Transverse colon (tissue), 4 donors: ENCODE results near the gene TMEM123. TPM values are rescaled to one million over a fixed set of nuclear protein-coding genes. Genes with fewer than 3 reads are reported as not detected.

Experiments used
- DNase-seq: peaks from one replicate; pipeline ENCODE4 v3.0.0-alpha.2; 2019
- H3K27ac ChIP-seq, 4 donors: fragments of 200-600 bp; sonication (generic); 2 replicates each; pipeline ENCODE4 v1.5.1; 2016 to 2018; ENCODE audit warnings: inconsistent platforms in 4 of 4
- H3K27me3 ChIP-seq: fragments of 200-600 bp; sonication (generic); 2 replicates; pipeline ENCODE4 v1.5.1; 2017; ENCODE audit warnings: inconsistent platforms
- H3K36me3 ChIP-seq, 4 donors: fragments of 200-600 bp; sonication (generic); 2 replicates each; pipeline ENCODE4 v1.5.1; 2017 to 2019; ENCODE audit warnings: inconsistent platforms in 4 of 4
- H3K4me1 ChIP-seq, 4 donors: fragments of 200-600 bp; sonication (generic); 2 replicates each; pipeline ENCODE4 v1.5.1; 2017 to 2020; ENCODE audit warnings: inconsistent platforms in 4 of 4
- H3K4me3 ChIP-seq, 4 donors: fragments of 200-600 bp; sonication (generic); 1 replicate in 1 of 4; 2 replicates in 3 of 4; pipeline versions ENCODE4 v1.5.1 to v1.6.1; 2017 to 2019; ENCODE audit warnings: inconsistent platforms in 4 of 4
- H3K9me3 ChIP-seq, 2 donors: fragments of 200-600 bp; sonication (generic); 2 replicates each; pipeline ENCODE4 v1.5.1; 2017 to 2019; ENCODE audit warnings: inconsistent platforms in 2 of 2
- CTCF ChIP-seq, 5 experiments: fragments of 200-600 bp in 3 of 5; fragments of 450-650 bp in 2 of 5; sonication (generic) in 3 of 5; IDR thresholded peaks; 1 replicate in 2 of 5; 2 replicates in 3 of 5; pipeline ENCODE4 v1.5.1; 2016 to 2017; ENCODE audit warnings: antibody characterized with exemption in 5 of 5, inconsistent platforms in 3 of 5, mild to moderate bottlenecking in 2 of 5, moderate library complexity in 1 of 5
- EP300 ChIP-seq: sonication (generic); formaldehyde crosslinking; IDR thresholded peaks from one replicate; pipeline ENCODE4 v1.6.1; 2017; ENCODE audit warnings: antibody characterized with exemption, low read depth
- POLR2A ChIP-seq: fragments of 450-650 bp; IDR thresholded peaks from one replicate; pipeline ENCODE4 v1.6.1; 2016; ENCODE audit warnings: antibody characterized with exemption, mild to moderate bottlenecking, moderate library complexity
- POLR2AphosphoS5 ChIP-seq, 3 donors: sonication (generic); formaldehyde crosslinking; IDR thresholded peaks; one replicate each; pipeline ENCODE4 v1.6.1; 2016; ENCODE audit warnings: antibody characterized with exemption in 3 of 3
- WGBS, 2 donors: methylation state at CpG; one replicate each; pipeline ENCODE4 v1.1.5; 2018; ENCODE audit warnings: low coverage in 1 of 2; 5-methylcytosine and 5-hydroxymethylcytosine counted together
- in situ Hi-C, 4 donors: fragments of 200-750 bp; cut with MboI; loops; one replicate each; pipeline versions ENCODE4 v1.15.0 to v1.15.1; 2017; ENCODE audit warnings: low sequenced_read_pairs in 3 of 4, low pct_ligation_motif_present in 1 of 4, low pct_unique_long_range_greater_than_20kb in 1 of 4
- intact Hi-C: fragments of 100-400 bp; cut with DNase I; formaldehyde crosslinking; loops from one replicate; pipeline ENCODE4 v1.15.1; 2023; ENCODE audit warnings: low total_unique reads
- total RNA-seq, 4 donors: library from RNA; depleted of rRNA; stranded (reverse); fragments of >200 nt; gene quantifications; one replicate each; pipeline ENCODE4 v1.1.0, GENCODE V29; 2016

The TMEM123 gene
- total RNA-seq, 4 donors from 2014 or later, result 55.4 to 137 (median 104) TPM

GRCh38 chr11:102473543-102473942 lies 21.0 kb upstream of the TMEM123 start:
- TF ChIP-seq POLR2AphosphoS5 (IDR thresholded peaks at IDR 0.05), result peak in 2 of 3 donors; percentile 56 to 76
- TF ChIP-seq EP300, result no peak
- peak in 1 of 5 experiments; percentile 7 for TF ChIP-seq CTCF (IDR thresholded peaks at IDR 0.05)
- peak; percentile 36 for TF ChIP-seq POLR2A

GRCh38 chr11:102472127-102472526 lies 19.6 kb upstream of the TMEM123 start:
- intact Hi-C loops, result no loop called here
- no peak overlapping the region for H3K27ac ChIP-seq
- 94 to 96% methylated on average over 3 to 4 of the region's 4 CpGs for WGBS, 2 donors
- TF ChIP-seq POLR2AphosphoS5 (IDR thresholded peaks at IDR 0.05), result no peak
- TF ChIP-seq CTCF (IDR thresholded peaks at IDR 0.05), result no peak
- TF ChIP-seq POLR2A, result no peak
- no peak for TF ChIP-seq EP300
- H3K9me3 ChIP-seq, result no peaks in the 10 kb centered on the region
- H3K4me3 ChIP-seq, result no peak overlapping the region
- H3K27me3 ChIP-seq, result no peaks in the 10 kb centered on the region
- in situ Hi-C loops, result no loop called here
- H3K4me1 ChIP-seq, result peaks cover 36 to 72% (median 52%) of the 10 kb centered on the region in 4 donors
- H3K36me3 ChIP-seq, result no peaks in the 10 kb centered on the region
- DNase-seq, result no peak

More at GRCh38 chr11:102473543-102473942, 21.0 kb upstream of the TMEM123 start:
- peak; percentile 83 for DNase-seq
- 45 to 68% methylated on average over 3 to 5 of the region's 5 CpGs for WGBS, 2 donors
- no peaks in the 10 kb centered on the region for H3K36me3 ChIP-seq
- H3K27me3 ChIP-seq, result no peaks in the 10 kb centered on the region
- H3K27ac ChIP-seq, result peak overlapping the region; percentile 62 to 80 (median 63)
- intact Hi-C loops, result no loop called here
- peaks cover 28 to 68% (median 42%) of the 10 kb centered on the region in 4 donors for H3K4me1 ChIP-seq
- in situ Hi-C loops, result no loop called here
- no peak overlapping the region for H3K4me3 ChIP-seq
- H3K9me3 ChIP-seq, result no peaks in the 10 kb centered on the region

- intact Hi-C loops, result no loop called here
- Histone ChIP-seq H3K4me1 (peaks cover 34 to 72% (median 53%) of the 10 kb centered on the region in 4 donors), H3K27me3 (no peaks in the 10 kb centered on the region), H3K9me3 (no peaks in the 10 kb centered on the region), H3K4me3 (no peak overlapping the region), H3K27ac (no peak overlapping the region), H3K36me3 (no peaks in the 10 kb centered on the region)
- no peak for TF ChIP-seq EP300
- TF ChIP-seq CTCF (IDR thresholded peaks at IDR 0.05), result no peak
- no peak for TF ChIP-seq POLR2AphosphoS5 (IDR thresholded peaks at IDR 0.05)
- no peak for TF ChIP-seq POLR2A
- in situ Hi-C loops, result no loop called here
- no peak for DNase-seq
Measured at GRCh38 chr11:102471474-102471873, 18.9 kb upstream of the TMEM123 start.

GRCh38 chr11:102470251-102470650 lies 17.7 kb upstream of the TMEM123 start:
- Histone ChIP-seq H3K9me3 (no peaks in the 10 kb centered on the region), H3K4me1 (peaks cover 29 to 72% (median 45%) of the 10 kb centered on the region in 4 donors), H3K27me3 (no peaks in the 10 kb centered on the region), H3K4me3 (no peak overlapping the region), H3K27ac (peak overlapping the region in 2 of 4 donors; percentile 69 to 80), H3K36me3 (no peaks in the 10 kb centered on the region)
- DNase-seq, result no peak
- WGBS, 2 donors, result 83 to 86% methylated on average over 2 to 3 of the region's 3 CpGs
- intact Hi-C loops (no loop called here), in situ Hi-C loops (no loop called here)
- TF ChIP-seq EP300 (no peak), POLR2A (no peak), POLR2AphosphoS5 (IDR thresholded peaks at IDR 0.05) (no peak), CTCF (IDR thresholded peaks at IDR 0.05) (no peak)
